ENCODE measurements around the gene NKX2-1. TPM values are rescaled to one million over a fixed set of nuclear protein-coding genes. Genes with fewer than 3 reads are reported as not detected.
"Not testable (repeated sequence)": the region's sequence is repeated elsewhere in the genome, so short reads cannot be mapped to it uniquely, and the experiment has no call there.

NKX2-1 gene
- total and polyA plus RNA-seq, 2 donors, result not detected

DNA sequence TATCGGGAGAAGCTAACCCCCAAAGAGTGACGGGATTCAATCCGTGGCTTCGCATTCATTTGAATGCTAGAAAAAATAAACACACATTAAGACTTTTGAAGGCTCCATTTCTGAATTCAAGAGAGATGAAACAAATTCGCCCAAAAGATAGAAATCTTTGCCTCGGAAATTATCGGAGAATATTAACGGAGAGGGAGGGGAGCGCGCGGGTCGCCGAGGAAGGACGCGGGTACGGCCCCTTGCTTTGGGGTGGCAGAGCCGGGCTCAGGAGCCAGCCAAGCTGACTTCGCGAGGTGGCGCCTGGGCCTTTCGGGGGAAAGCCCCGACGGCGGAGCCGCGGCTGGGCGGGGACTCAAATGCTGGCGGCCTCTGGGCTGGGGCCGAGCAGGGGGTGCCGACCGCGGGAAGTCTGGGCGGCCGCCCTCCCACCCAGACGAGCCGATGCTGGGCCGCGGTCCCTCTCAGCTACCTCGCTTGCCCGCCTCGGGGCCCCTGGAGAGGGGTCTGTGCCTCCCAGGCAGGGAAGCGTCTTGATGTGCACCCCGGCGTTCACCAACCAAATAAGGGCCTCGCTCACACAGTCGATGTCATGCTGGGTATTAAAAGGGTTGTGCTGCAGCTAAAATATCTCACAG is 14.7 kb downstream of the NKX2-1 start:
- Histone ChIP-seq H3K27ac (ENCODE audit: low read depth) (no peak overlapping the region), H3K36me3 (ENCODE audit: insufficient read depth) (no peaks in the 10 kb centered on the region), H3K4me3 (ENCODE audit: low read depth, low read length) (no peak overlapping the region), H3K4me1 (ENCODE audit: insufficient read depth) (peaks cover 3% of the 10 kb centered on the region)
- DNase-seq (ENCODE audit: extremely low spot score), result no peak
- 2% methylated on average over 46 of the region's 46 CpGs for WGBS

- H3K27ac ChIP-seq (ENCODE audit: low read depth), result no peak overlapping the region
- no peak overlapping the region for H3K4me3 ChIP-seq (ENCODE audit: low read depth, low read length)
- no peak for DNase-seq (ENCODE audit: extremely low spot score)
- H3K4me1 ChIP-seq (ENCODE audit: insufficient read depth), result peaks cover 3% of the 10 kb centered on the region
- no peaks in the 10 kb centered on the region for H3K36me3 ChIP-seq (ENCODE audit: insufficient read depth)
- 10% methylated on average over 6 of the region's 6 CpGs for WGBS
These were observed 15.3 kb downstream of the NKX2-1 start for GRCh38 chr14:36504771-36505175.

GRCh38 chr14:36503771-36504741 is 16.0 kb downstream of the NKX2-1 start:
- H3K36me3 ChIP-seq (ENCODE audit: insufficient read depth), result no peaks in the 10 kb centered on the region
- WGBS, result 2% methylated on average over 68 of the region's 68 CpGs

DNA sequence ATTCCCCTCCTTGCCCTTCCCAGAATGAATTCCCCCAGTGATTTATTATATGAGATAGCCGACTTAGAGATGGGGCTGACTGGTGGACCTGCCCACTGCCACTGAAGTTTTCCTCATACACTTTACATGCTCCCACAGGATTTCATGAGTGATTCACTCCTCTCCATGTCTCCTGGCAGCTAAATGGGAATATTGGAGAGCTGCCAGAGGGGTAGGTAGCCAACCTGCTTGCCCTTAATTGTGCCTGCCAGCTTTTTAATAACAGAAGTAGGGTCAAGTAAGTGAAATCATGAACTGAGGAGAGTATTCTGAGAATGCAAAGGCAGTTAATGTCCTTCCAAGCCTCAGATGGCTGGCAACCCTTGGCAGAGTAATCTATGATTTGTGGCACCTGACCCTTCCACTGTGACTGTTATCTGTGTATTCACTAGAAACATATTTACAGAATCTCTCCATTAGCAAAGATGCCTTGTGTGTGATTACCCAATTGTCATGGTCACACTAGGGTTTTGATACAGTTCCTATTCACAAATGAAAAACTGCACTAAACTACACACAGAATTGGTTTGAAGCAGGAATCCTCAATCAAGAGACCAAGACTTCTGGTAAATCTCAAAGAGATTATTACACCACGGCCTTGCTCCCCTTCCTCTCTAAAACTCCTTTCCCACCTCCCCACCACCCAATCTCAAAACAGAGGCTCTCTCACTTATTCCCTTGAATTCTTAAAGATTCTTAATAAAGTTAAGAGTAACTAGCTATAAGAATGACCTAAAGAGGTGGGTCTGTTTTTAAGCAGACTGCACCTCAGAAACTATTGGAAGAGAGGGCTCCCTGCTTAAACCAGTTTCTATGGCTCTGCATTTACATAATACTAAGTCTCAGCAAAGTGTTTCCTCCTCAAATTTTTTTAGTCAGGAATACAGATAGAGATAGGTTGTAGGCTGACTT is 17.2 kb downstream of the NKX2-1 start:
- 4% methylated on average over 2 of the region's 2 CpGs for WGBS
- peaks cover 3% of the 10 kb centered on the region for H3K4me1 ChIP-seq (ENCODE audit: insufficient read depth)
- no peak for DNase-seq (ENCODE audit: extremely low spot score)

More at GRCh38 chr14:36503771-36504741, 16.0 kb downstream of the NKX2-1 start:
- H3K4me3 ChIP-seq (ENCODE audit: low read depth, low read length), result no peak overlapping the region
- peaks cover 3% of the 10 kb centered on the region for H3K4me1 ChIP-seq (ENCODE audit: insufficient read depth)
- H3K27ac ChIP-seq (ENCODE audit: low read depth), result no peak overlapping the region
- DNase-seq (ENCODE audit: extremely low spot score), result no peak

GRCh38 chr14:36498938-36499337 is 21.1 kb downstream of the NKX2-1 start:
- no peak overlapping the region for H3K4me3 ChIP-seq (ENCODE audit: low read depth, low read length)
- 4% methylated on average over 2 of the region's 2 CpGs for WGBS

More for the DNA sequence above, 17.2 kb downstream of the NKX2-1 start:
- H3K4me3 ChIP-seq (ENCODE audit: low read depth, low read length), result no peak overlapping the region
- H3K27ac ChIP-seq (ENCODE audit: low read depth), result no peak overlapping the region
- H3K36me3 ChIP-seq (ENCODE audit: insufficient read depth), result no peaks in the 10 kb centered on the region

DNA sequence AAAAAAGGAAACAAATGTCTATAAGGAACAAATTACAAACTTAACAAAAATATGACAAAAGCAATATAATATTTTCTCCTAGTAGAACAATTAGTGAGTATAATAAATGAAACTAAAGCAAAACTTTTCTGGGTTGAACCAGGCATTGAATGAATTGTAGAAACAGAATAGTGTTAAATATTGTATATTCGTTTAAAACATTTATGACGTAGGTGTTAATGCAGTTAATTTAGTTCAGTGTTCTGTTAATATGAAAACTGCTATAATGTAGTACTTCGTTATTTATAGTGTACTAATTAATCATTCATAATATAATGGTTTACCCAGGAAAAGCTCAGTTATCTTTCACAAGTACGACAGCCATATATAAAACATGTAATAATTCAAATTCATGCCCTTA is 23.7 kb downstream of the NKX2-1 start:
- no peaks in the 10 kb centered on the region for H3K36me3 ChIP-seq (ENCODE audit: insufficient read depth)
- no peak overlapping the region for H3K4me3 ChIP-seq (ENCODE audit: low read depth, low read length)
- no peak for DNase-seq (ENCODE audit: extremely low spot score)
- H3K4me1 ChIP-seq (ENCODE audit: insufficient read depth), result no peaks in the 10 kb centered on the region
- no peak overlapping the region for H3K27ac ChIP-seq (ENCODE audit: low read depth)
- 67% methylated on average over 4 of the region's 4 CpGs for WGBS

More at GRCh38 chr14:36498938-36499337, 21.1 kb downstream of the NKX2-1 start:
- Histone ChIP-seq H3K4me1 (ENCODE audit: insufficient read depth) (no peaks in the 10 kb centered on the region), H3K36me3 (ENCODE audit: insufficient read depth) (no peaks in the 10 kb centered on the region), H3K27ac (ENCODE audit: low read depth) (no peak overlapping the region)
- no peak for DNase-seq (ENCODE audit: extremely low spot score)

GRCh38 chr14:36495666-36496065 is 24.4 kb downstream of the NKX2-1 start:
- WGBS, result 5% methylated on average over 3 of the region's 3 CpGs
- H3K27ac ChIP-seq (ENCODE audit: low read depth), result no peak overlapping the region

GRCh38 chr14:36493761-36494160 is 26.3 kb downstream of the NKX2-1 start:
- Histone ChIP-seq H3K4me1 (ENCODE audit: insufficient read depth) (no peaks in the 10 kb centered on the region), H3K36me3 (ENCODE audit: insufficient read depth) (no peaks in the 10 kb centered on the region), H3K4me3 (ENCODE audit: low read depth, low read length) (no peak overlapping the region), H3K27ac (ENCODE audit: low read depth) (no peak overlapping the region)
- 25% methylated on average over 3 of the region's 3 CpGs for WGBS
- no peak for DNase-seq (ENCODE audit: extremely low spot score)

More at GRCh38 chr14:36495666-36496065, 24.4 kb downstream of the NKX2-1 start:
- no peaks in the 10 kb centered on the region for H3K36me3 ChIP-seq (ENCODE audit: insufficient read depth)
- H3K4me1 ChIP-seq (ENCODE audit: insufficient read depth), result no peaks in the 10 kb centered on the region
- DNase-seq (ENCODE audit: extremely low spot score), result no peak
- no peak overlapping the region for H3K4me3 ChIP-seq (ENCODE audit: low read depth, low read length)

DNA sequence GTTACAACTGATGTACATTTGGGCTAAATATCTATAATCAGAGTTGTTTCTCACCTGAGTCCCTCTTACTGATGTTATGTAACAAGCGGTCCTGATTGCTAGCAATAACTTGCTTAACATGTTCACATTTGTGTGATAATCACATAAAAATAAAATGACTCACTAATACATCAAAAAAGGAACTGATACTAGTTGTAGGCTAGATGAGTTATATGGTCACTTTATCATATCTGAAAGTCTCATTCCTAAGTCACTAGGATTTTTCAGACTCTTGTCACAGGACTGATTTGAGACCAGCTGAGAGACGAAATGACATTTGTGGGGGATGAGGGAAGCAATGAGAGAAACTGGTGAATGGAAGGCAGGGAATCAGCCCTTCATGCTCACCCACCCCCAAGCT is 34.3 kb downstream of the NKX2-1 start:
- H3K27ac ChIP-seq (ENCODE audit: low read depth), result no peak overlapping the region
- no peak for DNase-seq (ENCODE audit: extremely low spot score)
- no peaks in the 10 kb centered on the region for H3K36me3 ChIP-seq (ENCODE audit: insufficient read depth)
- 71% methylated on average over 2 of the region's 2 CpGs for WGBS
- no peak overlapping the region for H3K4me3 ChIP-seq (ENCODE audit: low read depth, low read length)
- no peaks in the 10 kb centered on the region for H3K4me1 ChIP-seq (ENCODE audit: insufficient read depth)

- no peak for DNase-seq (ENCODE audit: extremely low spot score)
- Histone ChIP-seq H3K27ac (ENCODE audit: low read depth) (no peak overlapping the region), H3K4me1 (ENCODE audit: insufficient read depth) (no peaks in the 10 kb centered on the region), H3K36me3 (ENCODE audit: insufficient read depth) (no peaks in the 10 kb centered on the region), H3K4me3 (ENCODE audit: low read depth, low read length) (no peak overlapping the region)
- 81% methylated on average over 4 of the region's 4 CpGs for WGBS
These were observed 40.7 kb downstream of the NKX2-1 start for GRCh38 chr14:36479344-36479743.

DNA sequence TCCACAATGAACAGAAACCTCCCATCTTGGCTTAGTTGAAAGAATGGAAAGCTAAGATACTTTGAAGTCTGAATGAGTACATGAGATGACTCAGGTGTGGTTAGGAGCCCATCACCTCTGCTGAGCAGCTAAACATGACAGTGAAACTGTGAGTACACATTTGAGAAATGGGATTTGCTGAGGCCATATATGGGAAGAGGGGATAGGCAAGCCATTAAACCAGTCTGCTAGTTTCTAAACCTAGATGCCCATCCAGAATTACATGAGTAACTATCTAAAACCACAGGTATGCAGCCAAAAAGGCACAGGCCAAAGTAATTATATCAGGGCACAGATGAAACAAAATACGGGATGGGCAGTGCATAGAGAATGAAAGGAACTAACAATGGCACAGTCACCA is 41.2 kb downstream of the NKX2-1 start:
- 26% methylated on average over 1 of the region's 1 CpG for WGBS
- no peak overlapping the region for H3K4me3 ChIP-seq (ENCODE audit: low read depth, low read length)

DNA sequence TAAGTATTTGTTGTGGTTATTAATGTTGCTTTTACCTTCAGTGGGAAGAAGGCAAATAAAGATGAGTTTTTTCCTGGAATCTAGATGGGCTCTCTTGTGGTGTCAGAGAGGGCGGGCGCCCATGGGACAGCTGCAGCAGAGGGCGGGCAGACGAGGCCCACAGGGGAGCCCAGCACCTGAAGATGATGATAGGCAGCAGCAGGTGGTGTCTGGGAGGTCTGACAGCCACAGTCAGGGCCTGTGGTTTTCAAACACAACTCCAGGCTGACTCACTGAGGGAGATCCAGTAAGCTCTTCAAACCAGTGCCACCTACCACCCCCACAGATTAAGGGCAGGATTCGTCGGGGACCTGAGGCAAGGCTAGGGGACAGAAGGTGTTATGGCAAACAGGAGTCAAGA is 42.8 kb downstream of the NKX2-1 start:
- H3K4me1 ChIP-seq (ENCODE audit: insufficient read depth), result no peaks in the 10 kb centered on the region
- DNase-seq (ENCODE audit: extremely low spot score), result no peak
- WGBS, result 78% methylated on average over 6 of the region's 6 CpGs
- no peak overlapping the region for H3K27ac ChIP-seq (ENCODE audit: low read depth)
- H3K4me3 ChIP-seq (ENCODE audit: low read depth, low read length), result no peak overlapping the region
- no peaks in the 10 kb centered on the region for H3K36me3 ChIP-seq (ENCODE audit: insufficient read depth)

More for the DNA sequence above, 41.2 kb downstream of the NKX2-1 start:
- no peaks in the 10 kb centered on the region for H3K36me3 ChIP-seq (ENCODE audit: insufficient read depth)
- no peaks in the 10 kb centered on the region for H3K4me1 ChIP-seq (ENCODE audit: insufficient read depth)
- DNase-seq (ENCODE audit: extremely low spot score), result no peak
- no peak overlapping the region for H3K27ac ChIP-seq (ENCODE audit: low read depth)

DNA sequence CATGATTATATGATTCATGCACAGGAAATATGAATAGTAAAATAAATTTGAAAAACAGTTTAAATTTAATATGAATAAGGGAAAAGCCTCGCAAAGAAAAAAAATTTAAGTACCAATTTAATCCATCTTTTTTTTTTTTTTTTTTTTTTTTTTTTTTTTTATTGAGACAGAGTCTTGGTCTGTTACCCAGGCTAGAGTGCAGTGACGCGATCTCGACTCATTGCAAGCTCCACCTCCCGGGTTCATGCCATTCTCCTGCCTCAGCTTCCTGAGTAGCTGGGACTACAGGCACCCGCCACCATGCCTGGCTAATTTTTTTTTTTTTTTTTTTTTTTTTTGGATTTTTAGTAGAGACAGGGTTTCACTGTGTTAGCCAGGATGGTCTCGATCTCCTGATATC is 44.0 kb downstream of the NKX2-1 start:
- WGBS, result 90% methylated on average over 7 of the region's 7 CpGs
- not testable (repeated sequence) for DNase-seq (ENCODE audit: extremely low spot score); H3K4me1 ChIP-seq (ENCODE audit: insufficient read depth)

More for the DNA sequence above, 44.0 kb downstream of the NKX2-1 start:
- H3K4me3 ChIP-seq (ENCODE audit: low read depth, low read length); H3K27ac ChIP-seq (ENCODE audit: low read depth); H3K36me3 ChIP-seq (ENCODE audit: insufficient read depth): not testable (repeated sequence)

Data from urinary bladder (tissue), 4 donors.